NCI-H2196 (cell line): Measurements from ENCODE around the gene MACROD2.

Source experiments
- DNase-seq: peaks from one replicate; lab custom pipeline; 2025; ENCODE audit not compliant: unreplicated experiment; lab: John Stamatoyannopoulos, UW

Gene MACROD2

GRCh38 chr20:14838663-14839628, 843.6 kb downstream of the MACROD2 start:
- DNase-seq, result peak; percentile 13

DNA sequence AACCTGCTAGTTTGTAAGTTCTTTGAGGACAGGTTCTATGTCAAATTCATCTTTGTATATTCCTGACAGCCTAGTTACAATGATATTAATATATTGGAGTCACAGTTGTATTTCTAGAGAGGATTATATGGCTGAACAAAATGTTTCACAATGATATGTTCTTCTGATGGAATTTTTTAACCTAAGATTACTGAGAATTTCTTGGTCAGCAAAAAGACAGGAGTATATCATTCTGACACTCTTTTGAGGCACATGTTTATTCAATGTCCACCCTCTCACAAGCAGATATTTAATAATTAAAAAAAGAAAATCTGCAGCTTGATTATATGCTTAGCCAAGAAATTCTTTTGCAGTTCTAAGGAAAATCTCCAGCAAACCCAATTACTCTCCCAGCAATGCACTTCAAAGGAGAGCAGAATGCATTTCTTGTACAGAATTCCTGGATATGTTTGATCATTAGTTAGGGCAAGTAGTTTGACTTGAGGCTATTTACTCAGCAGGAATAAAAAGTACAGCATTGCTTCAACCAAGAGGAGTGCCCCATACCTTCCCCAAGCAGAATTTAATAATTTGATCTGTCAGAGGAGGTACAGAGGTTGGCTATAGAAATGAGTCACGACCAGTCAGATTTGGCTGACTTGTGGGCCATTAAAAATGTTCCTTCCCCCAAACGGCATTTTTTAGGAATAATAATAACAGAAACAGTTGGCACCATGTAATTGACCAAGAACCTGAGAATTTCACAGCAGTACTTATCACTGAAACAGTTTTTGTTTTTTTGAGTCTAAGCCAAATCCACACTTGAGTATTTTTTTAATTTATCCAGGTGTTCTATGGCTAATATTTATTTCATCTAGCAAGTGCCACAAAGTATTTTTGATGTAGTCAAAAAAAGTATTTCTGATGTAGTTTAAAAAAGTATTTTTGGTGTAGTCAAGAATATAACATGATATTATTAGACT, 850.2 kb downstream of the MACROD2 start:
- DNase-seq, result no peak

DNA sequence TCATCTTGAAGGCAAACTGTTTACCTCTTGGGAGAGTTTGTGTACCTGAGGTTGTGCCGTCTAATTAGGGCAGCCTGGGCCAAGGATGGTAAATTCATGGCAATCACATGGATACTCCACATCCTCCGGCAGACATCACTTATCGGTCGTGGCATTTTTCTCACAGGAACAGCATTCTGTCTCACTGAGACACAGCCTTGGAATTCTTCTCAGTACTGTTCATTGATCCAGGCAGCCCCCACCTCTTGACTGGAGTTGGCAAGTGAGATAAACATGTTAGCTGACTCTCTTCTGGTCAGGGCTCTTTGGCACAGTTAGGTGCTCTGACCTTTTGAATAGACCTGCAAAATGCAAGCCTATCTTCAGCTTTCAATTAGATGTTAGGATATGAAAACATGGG, 853.5 kb downstream of the MACROD2 start:
- no peak for DNase-seq

DNA sequence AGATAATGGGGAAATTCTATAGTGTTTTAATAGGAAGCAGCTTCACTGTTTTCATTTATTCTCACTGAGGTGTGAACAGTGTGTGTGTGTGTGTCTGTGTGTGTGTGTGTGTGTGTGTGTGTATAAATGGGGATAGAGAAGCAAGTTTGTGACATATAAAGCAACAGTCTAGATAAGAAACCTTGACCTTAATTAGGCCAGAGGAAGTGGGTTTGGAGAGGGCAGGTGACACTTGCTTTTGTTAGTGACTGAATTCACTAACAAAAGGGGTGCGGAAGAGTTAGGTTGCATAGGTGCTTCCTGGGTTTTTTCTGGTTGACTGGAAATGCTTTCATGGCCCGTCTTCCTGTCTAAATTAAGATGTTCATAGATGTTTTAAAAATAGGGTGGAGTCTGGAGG, 857.8 kb downstream of the MACROD2 start:
- DNase-seq, result peak; percentile 21

- no peak for DNase-seq
These were observed 859.9 kb downstream of the MACROD2 start for GRCh38 chr20:14855171-14855570.

- no peak for DNase-seq
These were observed 864.3 kb downstream of the MACROD2 start for GRCh38 chr20:14859627-14860026.

- DNase-seq, result peak; percentile 84
These were observed 865.1 kb downstream of the MACROD2 start for GRCh38 chr20:14860410-14860814.

- no peak for DNase-seq
These were observed 865.8 kb downstream of the MACROD2 start for GRCh38 chr20:14861028-14861699.

- no peak for DNase-seq
These were observed 869.9 kb downstream of the MACROD2 start for GRCh38 chr20:14865169-14865568.

- no peak for DNase-seq
These were observed 870.4 kb downstream of the MACROD2 start for GRCh38 chr20:14865731-14866130.

GRCh38 chr20:14866841-14867514, 871.7 kb downstream of the MACROD2 start:
- no peak for DNase-seq

DNA sequence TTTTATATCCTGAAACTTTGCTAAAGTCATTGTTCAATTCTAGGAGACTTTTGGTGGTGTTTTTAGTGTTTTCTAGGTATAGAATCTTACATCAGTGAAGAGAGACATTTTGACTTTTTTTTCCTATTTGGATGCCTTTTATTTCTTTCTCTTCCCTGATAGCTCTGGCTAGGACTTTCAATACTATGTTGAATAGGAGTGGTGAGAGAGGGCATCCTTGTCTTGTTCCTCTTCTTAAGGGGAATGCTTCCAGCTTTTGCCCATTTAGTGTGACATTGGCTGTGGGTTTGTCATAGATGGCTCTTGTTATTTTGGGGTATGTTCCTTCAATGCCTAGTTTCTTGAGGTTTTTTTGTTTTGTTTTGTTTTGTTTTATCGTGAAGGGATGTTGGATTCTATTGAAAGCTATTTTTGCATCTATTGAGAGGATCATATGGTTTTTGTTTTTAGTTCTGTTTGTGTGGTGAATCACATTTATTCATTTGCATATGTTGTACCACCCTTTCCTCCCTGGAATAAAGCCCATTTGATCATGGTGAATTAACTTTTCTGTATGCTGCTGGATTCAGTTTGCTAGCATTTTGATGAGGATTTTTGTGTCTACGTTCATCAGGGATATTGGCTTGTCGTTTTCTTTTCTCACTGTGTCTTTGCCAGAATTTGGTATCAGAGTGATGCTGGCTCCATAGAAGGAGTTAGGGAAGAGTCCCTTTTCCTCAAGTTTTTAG, 882.1 kb downstream of the MACROD2 start:
- DNase-seq, result no peak

DNA sequence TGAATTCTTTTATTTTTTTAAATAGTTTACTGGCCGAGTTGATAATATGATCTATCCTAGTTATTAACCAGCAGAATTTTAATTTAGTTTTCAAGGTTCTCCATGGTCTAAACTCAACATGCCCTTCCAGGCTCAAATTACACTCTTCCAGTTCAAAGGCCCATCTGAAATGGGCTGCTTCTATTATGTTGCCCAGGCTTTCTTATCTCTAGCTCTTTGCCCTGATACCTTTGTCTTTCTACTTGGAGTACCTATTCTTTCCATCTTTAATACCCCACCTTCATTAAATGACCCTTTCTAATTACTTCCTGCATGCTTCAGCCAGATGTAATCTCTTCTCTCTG, 883.3 kb downstream of the MACROD2 start:
- peak; percentile 59 for DNase-seq

GRCh38 chr20:14879020-14879697, 883.8 kb downstream of the MACROD2 start:
- peak; percentile 59 for DNase-seq

DNA sequence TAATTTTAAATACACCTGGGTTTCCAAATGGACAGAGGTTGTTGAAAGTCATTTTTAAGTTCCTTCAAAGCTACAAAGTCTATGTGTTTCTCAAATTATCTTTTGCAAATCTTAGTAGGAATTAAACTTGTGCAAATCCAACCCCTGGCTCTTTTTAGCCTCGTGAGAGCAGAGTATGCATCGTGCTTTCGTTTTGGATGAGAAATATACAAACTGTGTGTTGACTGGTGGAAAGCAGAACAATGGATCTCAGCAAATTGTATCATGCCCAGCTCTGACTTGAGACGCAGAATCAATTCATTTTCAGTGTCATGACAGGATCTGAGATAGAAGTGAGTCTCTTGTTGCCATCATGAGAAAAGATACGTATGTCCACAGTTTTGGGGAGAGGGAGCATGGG, 884.5 kb downstream of the MACROD2 start:
- DNase-seq, result no peak

DNA sequence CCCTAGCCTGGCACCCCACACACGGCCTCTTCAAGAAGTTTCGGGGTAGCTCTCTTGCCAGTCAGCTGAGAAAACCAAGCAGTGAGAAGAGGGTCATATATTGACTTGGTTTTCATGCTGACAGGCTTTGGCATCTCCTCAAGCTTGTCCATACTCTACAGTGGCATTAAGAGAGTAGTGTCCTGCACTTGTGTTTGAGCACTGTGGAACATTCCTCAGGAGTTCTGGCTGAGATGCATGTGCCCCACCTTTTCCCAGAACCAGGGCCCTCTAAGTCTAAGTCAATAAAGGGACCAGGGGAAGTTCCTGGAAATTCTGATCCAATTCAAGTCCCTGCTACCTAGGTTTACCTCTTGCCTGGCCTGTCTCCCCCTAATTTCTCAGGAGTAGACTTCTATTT, 886.2 kb downstream of the MACROD2 start:
- no peak for DNase-seq

DNA sequence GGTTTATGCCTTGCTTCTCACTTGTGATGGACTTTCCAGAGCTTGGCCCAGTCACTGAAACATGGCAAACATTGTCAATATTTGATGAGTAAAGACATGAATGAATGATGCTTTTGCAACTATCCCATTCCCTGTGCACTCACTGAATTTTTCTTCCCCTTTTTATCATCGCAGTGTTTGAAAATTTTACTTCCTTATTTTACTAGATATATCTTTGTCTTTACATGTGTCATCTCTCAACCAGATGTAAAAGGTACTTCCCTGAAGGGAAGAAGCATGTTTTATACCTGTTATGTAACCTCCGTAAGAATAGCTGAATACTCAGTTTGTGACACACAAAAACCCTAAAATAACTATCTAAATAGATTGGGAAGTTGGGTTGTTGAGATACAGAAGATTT, 886.8 kb downstream of the MACROD2 start:
- DNase-seq, result no peak

GRCh38 chr20:14882846-14883245, 887.5 kb downstream of the MACROD2 start:
- DNase-seq, result no peak

GRCh38 chr20:14883324-14883723, 888.0 kb downstream of the MACROD2 start:
- no peak for DNase-seq
